ENCODE measurements around the gene KCNIP3. TPM values are rescaled to one million over a fixed set of nuclear protein-coding genes. Genes with fewer than 3 reads are reported as not detected.

The KCNIP3 gene
- total RNA-seq, 1 donor from 2014 or later: 27.5 TPM

GRCh38 chr2:95342556-95343320 is 45.6 kb downstream of the KCNIP3 start:
- intact Hi-C loops (cut with DNase I): no loop called here
- no peaks in the 10 kb centered on the region for H3K36me3 ChIP-seq
- DNase-seq (ENCODE audit: extremely low spot score in 2 of 2): no peak
- peaks cover 16% of the 10 kb centered on the region for H3K4me1 ChIP-seq
- no peak overlapping the region for H3K4me3 ChIP-seq
- no peaks in the 10 kb centered on the region for H3K27me3 ChIP-seq
- TF ChIP-seq CTCF (IDR thresholded peaks at IDR 0.05): no peak
- no peak for TF ChIP-seq POLR2AphosphoS5 (IDR thresholded peaks at IDR 0.05; ENCODE audit: insufficient read depth in 1 of 2, low read depth in 1 of 2)
- TF ChIP-seq POLR2A (IDR thresholded peaks at IDR 0.05): no peak
- H3K27ac ChIP-seq: no peak overlapping the region
- H3K9me3 ChIP-seq: no peaks in the 10 kb centered on the region

DNA sequence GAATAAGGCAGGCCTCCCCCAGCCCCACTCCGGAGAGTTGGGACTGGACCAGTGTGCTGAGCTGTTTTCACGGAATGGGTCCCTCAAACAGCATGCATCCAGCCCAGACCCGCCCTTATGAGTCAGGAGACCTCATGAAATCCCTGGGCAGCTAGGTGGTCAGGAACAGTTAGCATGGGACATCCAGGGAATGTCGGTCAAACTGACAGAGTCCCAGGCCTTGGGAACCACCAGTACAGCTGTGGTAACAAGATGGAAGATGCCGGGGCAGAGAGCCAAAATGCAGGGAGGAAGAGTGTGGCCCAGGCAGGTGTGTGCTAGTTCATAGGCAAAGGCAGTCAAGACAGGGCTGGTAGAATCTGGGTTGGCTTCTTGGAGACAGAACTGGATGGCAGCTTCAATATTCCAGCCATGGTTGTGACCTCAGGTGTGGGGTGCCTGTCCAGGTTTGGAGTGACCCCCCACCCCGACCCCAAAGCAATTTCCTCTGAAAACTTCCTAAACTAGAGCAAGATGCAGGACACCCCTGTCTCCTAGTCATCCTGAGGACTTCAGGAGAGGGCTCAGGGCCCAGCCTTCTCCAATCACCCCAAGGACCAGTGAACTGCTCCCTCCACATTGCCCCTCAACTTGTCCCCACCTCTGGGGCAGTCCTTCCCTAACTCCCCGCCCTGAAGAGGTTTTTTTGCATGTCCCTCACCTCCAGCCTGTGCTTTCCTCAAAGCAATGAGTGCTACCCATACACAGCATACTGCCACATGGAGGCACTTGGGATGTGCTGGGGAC is 46.5 kb downstream of the KCNIP3 start:
- TF ChIP-seq CTCF (IDR thresholded peaks at IDR 0.05) (no peak), POLR2AphosphoS5 (IDR thresholded peaks at IDR 0.05; ENCODE audit: insufficient read depth in 1 of 2, low read depth in 1 of 2) (no peak), POLR2A (IDR thresholded peaks at IDR 0.05) (no peak)
- Histone ChIP-seq H3K4me1 (peaks cover 25% of the 10 kb centered on the region), H3K9me3 (no peaks in the 10 kb centered on the region), H3K27ac (no peak overlapping the region), H3K4me3 (no peak overlapping the region), H3K36me3 (no peaks in the 10 kb centered on the region), H3K27me3 (no peaks in the 10 kb centered on the region)
- intact Hi-C loops (cut with DNase I): no loop called here
- DNase-seq (ENCODE audit: extremely low spot score in 2 of 2): no peak

- no peak for DNase-seq (ENCODE audit: extremely low spot score in 2 of 2)
- Histone ChIP-seq H3K9me3 (no peaks in the 10 kb centered on the region), H3K4me1 (peaks cover 31% of the 10 kb centered on the region), H3K4me3 (no peak overlapping the region), H3K36me3 (no peaks in the 10 kb centered on the region), H3K27me3 (no peaks in the 10 kb centered on the region), H3K27ac (no peak overlapping the region)
- intact Hi-C loops (cut with DNase I): no loop called here
- TF ChIP-seq POLR2A (IDR thresholded peaks at IDR 0.05) (no peak), CTCF (IDR thresholded peaks at IDR 0.05) (no peak), POLR2AphosphoS5 (IDR thresholded peaks at IDR 0.05; ENCODE audit: insufficient read depth in 1 of 2, low read depth in 1 of 2) (no peak)
Measured at GRCh38 chr2:95344215-95344583, 47.1 kb downstream of the KCNIP3 start.

DNA sequence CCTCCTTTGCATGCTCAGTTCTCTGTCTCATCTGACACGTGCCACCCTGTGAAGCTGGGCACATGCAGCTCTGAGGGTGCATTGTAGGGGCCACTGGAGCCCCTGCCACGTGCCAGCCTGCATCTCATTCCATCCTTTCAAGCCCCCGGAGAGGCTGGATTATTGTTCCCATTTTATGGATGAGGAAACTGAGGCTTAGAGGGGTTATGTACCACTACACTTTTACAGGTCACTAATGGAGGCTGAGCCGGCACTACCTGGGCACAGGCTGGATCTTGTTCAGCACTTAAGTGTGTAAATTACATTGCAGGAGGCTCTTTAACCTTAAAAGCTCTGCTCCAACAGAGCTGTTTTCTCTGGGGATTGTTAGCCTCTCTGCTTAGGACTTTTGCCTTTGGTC is 47.5 kb downstream of the KCNIP3 start:
- no peak overlapping the region for H3K27ac ChIP-seq
- no peak for DNase-seq (ENCODE audit: extremely low spot score in 2 of 2)

More for the DNA sequence above, 47.5 kb downstream of the KCNIP3 start:
- Histone ChIP-seq H3K4me3 (no peak overlapping the region), H3K4me1 (peaks cover 31% of the 10 kb centered on the region), H3K27me3 (no peaks in the 10 kb centered on the region), H3K36me3 (no peaks in the 10 kb centered on the region), H3K9me3 (no peaks in the 10 kb centered on the region)
- intact Hi-C loops (cut with DNase I): no loop called here
- TF ChIP-seq CTCF (IDR thresholded peaks at IDR 0.05) (no peak), POLR2AphosphoS5 (IDR thresholded peaks at IDR 0.05; ENCODE audit: insufficient read depth in 1 of 2, low read depth in 1 of 2) (no peak)

Data from vagina (tissue), 2 donors.